ENCODE results near the gene ABLIM3. TPM values are rescaled to one million over a fixed set of nuclear protein-coding genes. Genes with fewer than 3 reads are reported as not detected.

Gene ABLIM3
- total and polyA plus RNA-seq, 2 experiments from 2014 or later = 7.3 to 7.8 TPM

- Histone ChIP-seq H3K9me2 (replicated peaks; ENCODE audit: insufficient read depth) (no peaks in the 10 kb centered on the region), H3K4me1 (ENCODE audit: insufficient read depth) (peaks cover 3% of the 10 kb centered on the region), H4K20me1 (ENCODE audit: insufficient read depth, poor library complexity, severe bottlenecking) (no peaks in the 10 kb centered on the region), H2AFZ (no peak overlapping the region), H3K27ac (no peak overlapping the region), H3K27me3 (peaks cover 22% of the 10 kb centered on the region), H3K4me2 (no peak overlapping the region), H3K9me3 (ENCODE audit: low read depth) (no peaks in the 10 kb centered on the region), H3K4me3 (no peak overlapping the region), H3K36me3 (replicated peaks; ENCODE audit: insufficient read depth, low read depth) (no peaks in the 10 kb centered on the region), H3K79me2 (no peaks in the 10 kb centered on the region)
- 70% methylated on average over 6 of the region's 6 CpGs for WGBS (ENCODE audit: low lambda C conversion rate, missing lambda C conversion rate)
- DNase-seq (ENCODE audit: low spot score) = no peak
- no peak for TF ChIP-seq CTCF (IDR thresholded peaks at IDR 0.05; ENCODE audit: poor library complexity)
- TF ChIP-seq EZH2 (IDR thresholded peaks at IDR 0.05; ENCODE audit: borderline replicate concordance) = no peak
- TF ChIP-seq EZH2phosphoT487 (IDR thresholded peaks at IDR 0.05; ENCODE audit: low read depth, severe bottlenecking, unreplicated experiment) = no peak
Measured at GRCh38 chr5:149229298-149229937, 88.1 kb downstream of the ABLIM3 start.

GRCh38 chr5:149235841-149236240 lies 94.5 kb downstream of the ABLIM3 start:
- no peak overlapping the region for H2AFZ ChIP-seq
- no peak overlapping the region for H3K4me3 ChIP-seq
- no peaks in the 10 kb centered on the region for H3K79me2 ChIP-seq
- no peaks in the 10 kb centered on the region for H4K20me1 ChIP-seq (ENCODE audit: insufficient read depth, poor library complexity, severe bottlenecking)
- H3K4me2 ChIP-seq = no peak overlapping the region
- H3K27me3 ChIP-seq = peaks cover 55% of the 10 kb centered on the region
- no peaks in the 10 kb centered on the region for H3K9me3 ChIP-seq (ENCODE audit: low read depth)
- DNase-seq (ENCODE audit: low spot score) = no peak
- H3K9me2 ChIP-seq (replicated peaks; ENCODE audit: insufficient read depth) = no peaks in the 10 kb centered on the region
- no peak overlapping the region for H3K27ac ChIP-seq
- H3K36me3 ChIP-seq (replicated peaks; ENCODE audit: insufficient read depth, low read depth) = no peaks in the 10 kb centered on the region
- no peaks in the 10 kb centered on the region for H3K4me1 ChIP-seq (ENCODE audit: insufficient read depth)
- TF ChIP-seq EZH2 (IDR thresholded peaks at IDR 0.05; ENCODE audit: borderline replicate concordance) (no peak), EZH2phosphoT487 (IDR thresholded peaks at IDR 0.05; ENCODE audit: low read depth, severe bottlenecking, unreplicated experiment) (no peak), CTCF (IDR thresholded peaks at IDR 0.05; ENCODE audit: poor library complexity) (no peak)

- DNase-seq (ENCODE audit: low spot score) = no peak
- Histone ChIP-seq H3K4me3 (no peak overlapping the region), H3K36me3 (replicated peaks; ENCODE audit: insufficient read depth, low read depth) (no peaks in the 10 kb centered on the region), H3K4me2 (no peak overlapping the region), H2AFZ (no peak overlapping the region), H4K20me1 (ENCODE audit: insufficient read depth, poor library complexity, severe bottlenecking) (no peaks in the 10 kb centered on the region), H3K27me3 (peaks cover 49% of the 10 kb centered on the region), H3K9me2 (replicated peaks; ENCODE audit: insufficient read depth) (no peaks in the 10 kb centered on the region), H3K79me2 (no peaks in the 10 kb centered on the region), H3K27ac (no peak overlapping the region), H3K4me1 (ENCODE audit: insufficient read depth) (no peaks in the 10 kb centered on the region), H3K9me3 (ENCODE audit: low read depth) (no peaks in the 10 kb centered on the region)
- TF ChIP-seq EZH2phosphoT487 (IDR thresholded peaks at IDR 0.05; ENCODE audit: low read depth, severe bottlenecking, unreplicated experiment) (no peak), EZH2 (IDR thresholded peaks at IDR 0.05; ENCODE audit: borderline replicate concordance) (no peak), CTCF (IDR thresholded peaks at IDR 0.05; ENCODE audit: poor library complexity) (no peak)
- 58% methylated on average over 4 of the region's 4 CpGs for WGBS (ENCODE audit: low lambda C conversion rate, missing lambda C conversion rate)
Measured at GRCh38 chr5:149237662-149238061, 96.4 kb downstream of the ABLIM3 start.

Data from hepatocyte (in vitro differentiated cells).